ENCODE measurements around the gene LUZP1.

The LUZP1 gene

DNA sequence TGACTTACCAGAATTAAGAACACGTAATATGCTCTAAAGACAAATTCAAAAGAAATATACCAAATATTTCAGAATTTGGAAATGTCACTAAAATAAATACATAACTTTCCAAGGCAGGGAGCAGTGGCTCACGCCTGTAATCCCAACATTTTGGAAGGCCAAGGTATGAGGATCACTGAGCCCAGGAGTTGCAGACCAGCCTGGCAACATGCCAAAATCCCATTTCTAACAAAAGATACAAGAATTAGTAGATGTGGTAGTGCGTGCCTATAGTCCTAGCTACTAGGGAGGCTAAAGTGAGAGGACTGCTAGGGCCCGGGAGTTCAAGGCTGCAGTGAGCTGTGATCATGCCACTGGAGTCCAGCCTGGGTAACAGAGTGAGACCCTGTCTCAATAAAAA is 11.7 kb downstream of the LUZP1 start:
- H3K9me3 ChIP-seq (ENCODE audit: severe bottlenecking), result no peaks in the 10 kb centered on the region
- no peaks in the 10 kb centered on the region for H3K27me3 ChIP-seq (ENCODE audit: insufficient read depth, low read depth, severe bottlenecking)
- no peak for DNase-seq
- no peak overlapping the region for H3K4me3 ChIP-seq (ENCODE audit: low read depth, low read length)
- no peak overlapping the region for H3K27ac ChIP-seq
- H3K36me3 ChIP-seq, result no peaks in the 10 kb centered on the region
- TF ChIP-seq, protein P1, sequence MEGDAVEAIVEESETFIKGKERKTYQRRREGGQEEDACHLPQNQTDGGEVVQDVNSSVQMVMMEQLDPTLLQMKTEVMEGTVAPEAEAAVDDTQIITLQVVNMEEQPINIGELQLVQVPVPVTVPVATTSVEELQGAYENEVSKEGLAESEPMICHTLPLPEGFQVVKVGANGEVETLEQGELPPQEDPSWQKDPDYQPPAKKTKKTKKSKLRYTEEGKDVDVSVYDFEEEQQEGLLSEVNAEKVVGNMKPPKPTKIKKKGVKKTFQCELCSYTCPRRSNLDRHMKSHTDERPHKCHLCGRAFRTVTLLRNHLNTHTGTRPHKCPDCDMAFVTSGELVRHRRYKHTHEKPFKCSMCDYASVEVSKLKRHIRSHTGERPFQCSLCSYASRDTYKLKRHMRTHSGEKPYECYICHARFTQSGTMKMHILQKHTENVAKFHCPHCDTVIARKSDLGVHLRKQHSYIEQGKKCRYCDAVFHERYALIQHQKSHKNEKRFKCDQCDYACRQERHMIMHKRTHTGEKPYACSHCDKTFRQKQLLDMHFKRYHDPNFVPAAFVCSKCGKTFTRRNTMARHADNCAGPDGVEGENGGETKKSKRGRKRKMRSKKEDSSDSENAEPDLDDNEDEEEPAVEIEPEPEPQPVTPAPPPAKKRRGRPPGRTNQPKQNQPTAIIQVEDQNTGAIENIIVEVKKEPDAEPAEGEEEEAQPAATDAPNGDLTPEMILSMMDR (IDR thresholded peaks at IDR 0.05; ENCODE audit: low read depth, low read length), result no peak

DNA sequence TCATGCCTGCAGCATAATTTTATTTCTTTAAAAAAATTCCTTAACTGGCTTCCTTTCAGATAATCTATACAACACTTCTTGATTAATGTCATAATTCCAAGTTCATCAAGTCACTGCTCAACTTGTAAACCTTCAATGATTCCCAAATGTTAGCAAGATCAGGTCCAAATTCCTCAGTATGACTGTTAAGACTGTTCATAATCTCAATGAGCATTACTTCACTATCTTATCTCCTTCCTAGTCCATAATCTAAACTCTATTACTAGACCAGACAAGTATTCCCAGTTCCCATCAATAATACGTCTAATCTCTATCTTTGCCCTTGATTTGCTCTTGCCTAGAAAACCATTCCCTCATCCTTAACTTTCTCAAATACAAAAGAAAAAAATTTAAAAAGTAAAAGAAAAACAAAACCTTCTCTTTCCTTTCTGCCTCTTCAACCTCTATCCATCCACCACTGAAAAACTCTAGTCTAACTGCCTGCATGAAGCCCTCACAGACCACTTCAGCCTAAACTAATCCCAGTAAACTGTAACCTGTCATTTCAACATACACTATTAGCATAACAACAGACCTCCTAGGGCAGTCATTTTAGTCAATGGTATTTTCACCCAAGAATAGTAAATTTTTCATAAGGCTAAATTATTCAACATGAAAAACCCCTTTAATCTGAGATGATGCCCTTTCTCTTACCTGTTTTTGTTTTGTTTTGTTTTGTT is 15.5 kb downstream of the LUZP1 start:
- no peak overlapping the region for H3K4me3 ChIP-seq (ENCODE audit: low read depth, low read length)
- TF ChIP-seq, protein P1 (IDR thresholded peaks at IDR 0.05; ENCODE audit: low read depth, low read length), result no peak
- no peaks in the 10 kb centered on the region for H3K27me3 ChIP-seq (ENCODE audit: insufficient read depth, low read depth, severe bottlenecking)
- no peak for DNase-seq
- H3K36me3 ChIP-seq, result no peaks in the 10 kb centered on the region
- H3K9me3 ChIP-seq (ENCODE audit: severe bottlenecking), result no peaks in the 10 kb centered on the region
- no peak overlapping the region for H3K27ac ChIP-seq

DNA sequence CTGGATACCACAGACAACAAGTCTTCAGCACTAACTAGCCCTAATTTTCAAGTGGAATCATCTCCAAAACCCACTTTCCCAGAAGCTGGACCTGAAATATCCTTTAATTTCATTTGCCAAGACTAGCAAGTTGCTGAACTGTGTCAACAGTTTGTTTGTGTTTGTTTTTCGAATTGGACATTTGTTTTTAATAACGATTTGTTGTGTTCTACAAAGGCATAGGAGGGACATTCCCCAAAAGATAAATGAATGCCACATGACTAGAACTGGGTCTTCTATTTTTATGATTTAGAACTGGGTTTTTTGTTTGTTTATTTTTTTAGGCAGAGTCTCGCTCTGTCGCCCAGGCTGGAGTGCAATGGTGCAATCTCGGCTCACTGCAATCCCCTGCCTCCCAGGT is 17.9 kb downstream of the LUZP1 start:
- no peak overlapping the region for H3K27ac ChIP-seq
- peaks cover 4% of the 10 kb centered on the region; the same call in 1 of the 2 replicates for H3K36me3 ChIP-seq
- DNase-seq, result no peak
- no peaks in the 10 kb centered on the region for H3K27me3 ChIP-seq (ENCODE audit: insufficient read depth, low read depth, severe bottlenecking)
- TF ChIP-seq, protein P1 (IDR thresholded peaks at IDR 0.05; ENCODE audit: low read depth, low read length), result no peak
- H3K9me3 ChIP-seq (ENCODE audit: severe bottlenecking), result no peaks in the 10 kb centered on the region
- no peak overlapping the region for H3K4me3 ChIP-seq (ENCODE audit: low read depth, low read length)

DNA sequence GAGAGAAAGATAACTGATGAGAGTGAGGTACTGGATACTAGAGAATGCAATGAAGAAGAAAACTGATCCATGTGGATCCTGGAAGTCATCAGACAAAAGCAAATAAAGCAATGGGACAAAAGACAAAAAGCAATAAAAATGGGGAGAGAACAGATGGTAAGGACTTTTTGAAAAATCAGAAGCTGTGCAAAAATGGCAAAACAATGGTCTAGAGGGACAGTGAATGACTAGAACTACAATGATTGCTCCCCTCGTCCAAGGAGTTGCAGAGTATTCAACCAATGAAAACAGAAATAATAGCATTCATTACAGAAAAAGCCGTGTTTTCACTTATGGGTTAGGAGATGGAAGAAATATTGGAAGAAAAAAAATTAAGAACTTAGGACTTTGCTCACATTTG is 18.5 kb downstream of the LUZP1 start:
- Histone ChIP-seq H3K9me3 (ENCODE audit: severe bottlenecking) (no peaks in the 10 kb centered on the region), H3K27me3 (ENCODE audit: insufficient read depth, low read depth, severe bottlenecking) (no peaks in the 10 kb centered on the region), H3K4me3 (ENCODE audit: low read depth, low read length) (no peak overlapping the region), H3K36me3 (peaks cover 4% of the 10 kb centered on the region; the same call in 1 of the 2 replicates), H3K27ac (no peak overlapping the region)
- TF ChIP-seq, protein P1 (IDR thresholded peaks at IDR 0.05; ENCODE audit: low read depth, low read length), result no peak
- no peak for DNase-seq

DNA sequence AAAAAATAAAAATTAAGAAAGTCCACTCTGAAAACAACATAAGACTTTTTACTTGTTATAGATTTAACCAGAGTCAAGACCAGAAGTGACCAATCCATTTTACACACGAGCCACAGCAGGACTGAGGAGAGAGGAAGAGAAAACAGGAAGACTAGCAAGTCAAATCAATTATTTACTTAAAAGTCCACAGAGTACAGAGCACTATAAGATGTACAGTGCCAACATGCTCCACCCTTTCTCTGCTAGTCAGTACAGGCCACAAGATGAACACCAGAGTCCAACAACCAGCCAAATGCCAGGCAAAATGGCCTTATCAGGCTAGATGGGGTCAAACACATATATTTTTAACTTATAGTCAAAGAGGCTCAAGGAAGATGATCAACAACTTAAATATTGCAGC is 19.5 kb downstream of the LUZP1 start:
- H3K9me3 ChIP-seq (ENCODE audit: severe bottlenecking), result no peaks in the 10 kb centered on the region
- no peak for DNase-seq
- no peak overlapping the region for H3K27ac ChIP-seq
- peaks cover 4% of the 10 kb centered on the region; the same call in 1 of the 2 replicates for H3K36me3 ChIP-seq
- TF ChIP-seq, protein P1 (IDR thresholded peaks at IDR 0.05; ENCODE audit: low read depth, low read length), result no peak
- H3K27me3 ChIP-seq (ENCODE audit: insufficient read depth, low read depth, severe bottlenecking), result no peaks in the 10 kb centered on the region
- no peak overlapping the region for H3K4me3 ChIP-seq (ENCODE audit: low read depth, low read length)

DNA sequence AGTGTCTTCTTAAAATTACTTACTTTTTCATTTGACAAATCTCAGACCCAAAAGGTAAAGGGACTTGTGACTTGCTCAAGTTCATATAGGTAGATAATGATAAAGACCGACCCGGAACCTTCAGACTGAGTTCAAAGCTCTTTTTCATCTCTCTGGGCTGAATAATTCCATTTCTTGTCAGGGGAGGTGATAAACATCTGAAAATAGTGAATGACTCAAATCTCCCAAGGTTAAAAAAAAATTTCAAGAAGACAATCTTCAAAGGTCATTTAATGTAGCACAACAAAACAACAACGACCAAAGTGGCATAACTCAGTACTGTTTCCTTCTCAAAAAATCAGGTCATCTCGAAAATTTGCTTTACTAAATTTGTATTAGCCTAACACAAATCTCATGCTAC is 20.6 kb downstream of the LUZP1 start:
- Histone ChIP-seq H3K4me3 (ENCODE audit: low read depth, low read length) (no peak overlapping the region), H3K9me3 (ENCODE audit: severe bottlenecking) (no peaks in the 10 kb centered on the region), H3K36me3 (peaks cover 4% of the 10 kb centered on the region; the same call in 1 of the 2 replicates), H3K27ac (no peak overlapping the region), H3K27me3 (ENCODE audit: insufficient read depth, low read depth, severe bottlenecking) (no peaks in the 10 kb centered on the region)
- TF ChIP-seq, protein P1 (IDR thresholded peaks at IDR 0.05; ENCODE audit: low read depth, low read length), result no peak
- DNase-seq, result no peak

All from WERI-Rb-1 (cell line).